ENCODE data around the gene DPH7. TPM values are rescaled to one million over a fixed set of nuclear protein-coding genes. Genes with fewer than 3 reads are reported as not detected.

DPH7 gene
- total and polyA plus RNA-seq, 10 donors, result 31.7 to 80.5 (median 41.2) TPM

DNA sequence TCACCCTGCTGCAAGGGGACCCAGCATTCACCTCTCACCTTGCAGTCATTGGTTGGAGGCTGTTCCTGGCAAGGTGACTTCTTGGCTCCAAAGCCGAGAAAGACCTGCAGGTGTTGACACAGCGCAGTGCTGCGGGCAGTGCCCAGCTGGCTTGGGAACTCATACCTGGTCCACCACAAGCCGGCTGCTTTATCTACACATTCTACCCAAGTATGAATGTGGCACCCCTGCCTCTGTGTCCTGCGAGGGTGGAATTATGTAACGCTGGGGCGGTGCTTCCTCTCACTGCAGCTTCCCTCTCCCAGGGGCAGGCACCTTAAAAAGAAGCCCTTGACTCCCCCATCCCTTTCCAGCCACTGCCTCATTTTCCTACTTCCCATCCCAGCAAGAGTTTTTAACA is 14.0 kb upstream of the DPH7 start:
- TF ChIP-seq CTCF (IDR thresholded peaks at IDR 0.05 in 8 of 11, conservative IDR thresholded peaks at IDR 0.05 in 3 of 11), result no peak
- TF ChIP-seq POLR2AphosphoS5 (IDR thresholded peaks at IDR 0.05), result no peak
- no peak for TF ChIP-seq POLR2A (IDR thresholded peaks at IDR 0.05)
- no peaks in the 10 kb centered on the region for H3K9me3 ChIP-seq
- H3K27me3 ChIP-seq (replicated peaks in 1 of 7), result no peaks in the 10 kb centered on the region
- H3K27ac ChIP-seq, result no peak overlapping the region
- peaks cover 0 to 8% (median 6%) of the 10 kb centered on the region in 6 donors for H3K36me3 ChIP-seq
- no peak for DNase-seq
- intact Hi-C loops (cut with DNase I; ENCODE audit: low total_unique reads), result no loop called here
- WGBS, 5 donors, result 59 to 81% (median 64%) methylated on average over 6 to 7 of the region's 7 CpGs
- peaks cover 6 to 47% (median 26%) of the 10 kb centered on the region in 6 donors for H3K4me1 ChIP-seq
- no peak overlapping the region for H3K4me3 ChIP-seq

GRCh38 chr9:137590469-137591383 is 12.0 kb upstream of the DPH7 start, which contains the start of gene ZMYND19:
ZMYND19 (minus strand) TSS chr9:137590512; CDS start chr9:137590263, 249 bp downstream.
- 0 to 2% (median 1%) methylated on average over 42 to 113 of the region's 113 CpGs for WGBS, 5 donors
- DNase-seq, result peak; percentile 95
- peak in 2 of 11 experiments; percentile 6 to 9 for TF ChIP-seq CTCF (IDR thresholded peaks at IDR 0.05 in 8 of 11, conservative IDR thresholded peaks at IDR 0.05 in 3 of 11)
- no peak for TF ChIP-seq POLR2A (IDR thresholded peaks at IDR 0.05)
- TF ChIP-seq POLR2AphosphoS5 (IDR thresholded peaks at IDR 0.05), result peak; percentile 64 to 80 (median 75)
- H3K9me3 ChIP-seq, result no peaks in the 10 kb centered on the region
- H3K27me3 ChIP-seq (replicated peaks in 1 of 7), result no peaks in the 10 kb centered on the region
- H3K27ac ChIP-seq, result peak within 1 kb of the TSS in 7 of 8 donors; percentile 29 to 86 (median 74)
- H3K4me3 ChIP-seq, result peak within 1 kb of the TSS; percentile 65 to 94 (median 92)
- peaks cover 6 to 48% (median 26%) of the 10 kb centered on the region in 6 donors for H3K4me1 ChIP-seq
- intact Hi-C loops (cut with DNase I; ENCODE audit: low total_unique reads), result no loop called here
- H3K36me3 ChIP-seq, result peaks cover 0 to 28% (median 22%) of the 10 kb centered on the region in 6 donors

GRCh38 chr9:137590123-137590468 is 11.4 kb upstream of the DPH7 start:
- WGBS, 5 donors, result 0 to 2% (median 1%) methylated on average over 16 to 61 of the region's 61 CpGs
- Histone ChIP-seq H3K36me3 (peaks cover 0 to 34% (median 23%) of the 10 kb centered on the region in 6 donors), H3K27ac (peak overlapping the region in 3 of 8 donors; percentile 46 to 86 (median 51)), H3K4me1 (peaks cover 6 to 48% (median 26%) of the 10 kb centered on the region in 6 donors), H3K9me3 (no peaks in the 10 kb centered on the region), H3K4me3 (peak overlapping the region; percentile 50 to 94 (median 74)), H3K27me3 (replicated peaks in 1 of 7) (no peaks in the 10 kb centered on the region)
- no peak for DNase-seq
- intact Hi-C loops (cut with DNase I; ENCODE audit: low total_unique reads), result no loop called here
- TF ChIP-seq CTCF (IDR thresholded peaks at IDR 0.05 in 8 of 11, conservative IDR thresholded peaks at IDR 0.05 in 3 of 11), result no peak
- TF ChIP-seq POLR2A (IDR thresholded peaks at IDR 0.05), result no peak
- no peak for TF ChIP-seq POLR2AphosphoS5 (IDR thresholded peaks at IDR 0.05)

Measured in spleen (tissue), 11 donors.